NT2/D1 (cell line): Measurements from ENCODE around the gene CDH13.

ENCODE experiments used
- DNase-seq: peaks from one replicate; pipeline ENCODE4 v3.0.0-alpha.2; 2011; ENCODE audit warnings: low read depth, low spot score
- H3K27me3 ChIP-seq: 2 replicates; pipeline ENCODE4 v1.6.0; 2011; ENCODE audit warnings: mild to moderate bottlenecking; ENCODE audit not compliant: insufficient read length, insufficient read depth
- H3K36me3 ChIP-seq: 2 replicates; pipeline ENCODE4 v1.6.1; 2011; ENCODE audit warnings: mild to moderate bottlenecking, low read length, mixed read lengths; ENCODE audit not compliant: insufficient read depth, insufficient read length
- H3K4me1 ChIP-seq: 2 replicates; pipeline ENCODE4 v1.5.1; 2011; ENCODE audit not compliant: insufficient read depth, insufficient read length
- H3K4me3 ChIP-seq: 2 replicates; pipeline ENCODE4 v1.5.1; 2011; ENCODE audit warnings: low read depth; ENCODE audit not compliant: insufficient read length
- H3K9ac ChIP-seq: 2 replicates; pipeline ENCODE4 v1.6.0; 2011; ENCODE audit warnings: low read depth; ENCODE audit not compliant: insufficient read length
- H3K9me3 ChIP-seq: 2 replicates; pipeline ENCODE4 v1.5.1; 2011; ENCODE audit warnings: mild to moderate bottlenecking, low read length; ENCODE audit not compliant: insufficient read depth
- SUZ12 ChIP-seq: IDR thresholded peaks from 2 replicates; pipeline ENCODE4 v1.6.1; 2011; ENCODE audit not compliant: insufficient read length, insufficient read depth; ENCODE audit errors: extremely low read depth
- YY1 ChIP-seq: IDR thresholded peaks from 2 replicates; pipeline ENCODE4 v1.6.1; 2011; ENCODE audit not compliant: insufficient read length, insufficient read depth
- ZNF274 ChIP-seq: IDR thresholded peaks from 2 replicates; pipeline ENCODE4 v1.6.1; 2011; ENCODE audit warnings: mild to moderate bottlenecking, low read depth, low read length

The CDH13 gene

DNA sequence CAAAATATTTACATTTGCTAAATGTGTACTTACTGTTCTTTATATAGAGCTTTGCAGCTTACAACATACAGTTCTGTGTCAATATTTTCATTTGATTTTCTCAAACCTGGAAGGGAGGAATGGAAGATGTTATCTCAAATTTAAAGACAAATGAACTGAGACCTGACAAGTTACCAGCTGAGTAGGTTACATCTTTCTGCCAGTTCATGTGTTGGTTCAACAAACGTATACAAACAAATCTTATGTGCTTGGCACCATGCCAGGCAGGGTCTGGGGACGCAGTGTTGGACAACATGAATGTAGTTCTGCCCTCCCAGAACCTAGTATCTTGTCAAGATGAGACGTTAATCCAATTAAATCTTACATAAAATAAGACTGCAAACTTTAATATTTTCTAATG lies 673.6 kb downstream of the CDH13 start:
- H3K9ac ChIP-seq, result no peak overlapping the region
- DNase-seq, result no peak

DNA sequence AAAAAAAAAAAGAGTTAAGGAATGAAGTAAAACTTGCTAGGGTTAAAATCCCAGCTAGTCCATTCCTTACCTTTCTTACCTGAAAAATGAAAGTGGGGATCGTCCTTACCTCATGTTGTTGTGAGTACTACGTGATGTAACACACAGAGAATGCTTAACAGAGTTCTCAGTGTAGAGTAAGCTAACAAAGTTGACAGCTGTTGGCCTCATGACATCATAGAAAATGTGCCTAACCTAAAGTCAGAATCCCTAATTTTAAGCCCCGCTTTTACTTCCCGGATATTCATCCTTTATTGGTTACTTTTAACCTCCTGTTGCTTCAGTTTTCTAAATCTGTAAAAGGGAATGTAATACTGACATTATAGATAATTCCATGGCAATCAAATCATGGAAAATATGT lies 675.2 kb downstream of the CDH13 start:
- Histone ChIP-seq H3K4me3 (no peak overlapping the region), H3K9ac (no peak overlapping the region), H3K4me1 (no peaks in the 10 kb centered on the region), H3K36me3 (no peaks in the 10 kb centered on the region), H3K9me3 (no peaks in the 10 kb centered on the region), H3K27me3 (no peaks in the 10 kb centered on the region)
- no peak for TF ChIP-seq SUZ12
- no peak for TF ChIP-seq ZNF274
- no peak for TF ChIP-seq YY1
- no peak for DNase-seq

More for the DNA sequence above, 673.6 kb downstream of the CDH13 start:
- H3K4me1 ChIP-seq, result no peaks in the 10 kb centered on the region
- no peak for TF ChIP-seq ZNF274
- TF ChIP-seq SUZ12, result no peak
- no peak for TF ChIP-seq YY1
- H3K9me3 ChIP-seq, result no peaks in the 10 kb centered on the region
- H3K27me3 ChIP-seq, result no peaks in the 10 kb centered on the region
- no peak overlapping the region for H3K4me3 ChIP-seq
- no peaks in the 10 kb centered on the region for H3K36me3 ChIP-seq

- Histone ChIP-seq H3K9me3 (no peaks in the 10 kb centered on the region), H3K4me3 (no peak overlapping the region), H3K4me1 (no peaks in the 10 kb centered on the region), H3K9ac (no peak overlapping the region), H3K27me3 (no peaks in the 10 kb centered on the region), H3K36me3 (no peaks in the 10 kb centered on the region)
- TF ChIP-seq ZNF274, result no peak
- TF ChIP-seq YY1, result no peak
- no peak for TF ChIP-seq SUZ12
- no peak for DNase-seq
Observed at GRCh38 chr16:83302853-83303252, 676.1 kb downstream of the CDH13 start.

- DNase-seq, result no peak
- no peaks in the 10 kb centered on the region for H3K4me1 ChIP-seq
Observed at GRCh38 chr16:83305092-83305491, 678.3 kb downstream of the CDH13 start.

DNA sequence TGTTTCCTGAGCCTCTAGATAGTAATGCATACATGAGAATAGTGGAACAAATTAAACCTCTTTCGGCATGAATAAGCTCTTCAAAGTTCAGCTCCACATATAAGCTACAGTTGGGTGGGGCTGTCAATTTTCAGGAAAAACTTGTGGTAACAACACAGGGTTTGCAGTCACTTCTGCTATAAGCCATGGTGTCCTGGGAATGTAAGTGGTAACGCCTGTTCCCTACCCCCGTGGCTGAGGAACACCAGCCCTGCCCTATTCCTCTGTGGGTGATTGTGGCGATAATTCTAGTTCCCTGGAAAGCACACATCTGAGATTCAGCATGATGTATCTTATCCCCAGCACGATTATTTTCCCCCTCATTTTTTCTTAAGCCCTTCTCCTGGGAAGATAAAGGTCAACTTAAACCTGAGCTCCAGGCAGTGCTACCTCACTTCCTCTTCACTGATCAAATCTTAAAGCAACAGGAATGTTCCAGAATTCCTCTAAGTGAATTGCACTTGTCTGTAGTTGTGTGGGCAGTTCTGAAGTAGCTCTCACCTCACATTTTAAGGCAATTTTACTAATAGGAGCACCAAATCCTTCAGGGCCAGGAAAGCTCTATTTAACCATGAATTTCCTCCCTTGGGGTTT lies 680.3 kb downstream of the CDH13 start:
- no peak overlapping the region for H3K9ac ChIP-seq
- no peaks in the 10 kb centered on the region for H3K27me3 ChIP-seq
- DNase-seq, result no peak
- no peak overlapping the region for H3K4me3 ChIP-seq
- no peaks in the 10 kb centered on the region for H3K36me3 ChIP-seq
- no peaks in the 10 kb centered on the region for H3K9me3 ChIP-seq
- no peaks in the 10 kb centered on the region for H3K4me1 ChIP-seq
- TF ChIP-seq ZNF274 (no peak), SUZ12 (no peak), YY1 (no peak)

More at GRCh38 chr16:83305092-83305491, 678.3 kb downstream of the CDH13 start:
- no peaks in the 10 kb centered on the region for H3K27me3 ChIP-seq
- H3K4me3 ChIP-seq, result no peak overlapping the region
- H3K9me3 ChIP-seq, result no peaks in the 10 kb centered on the region
- H3K36me3 ChIP-seq, result no peaks in the 10 kb centered on the region
- no peak overlapping the region for H3K9ac ChIP-seq
- TF ChIP-seq ZNF274 (no peak), YY1 (no peak), SUZ12 (no peak)

GRCh38 chr16:83307594-83307992 lies 680.8 kb downstream of the CDH13 start:
- Histone ChIP-seq H3K4me1 (no peaks in the 10 kb centered on the region), H3K27me3 (no peaks in the 10 kb centered on the region), H3K4me3 (no peak overlapping the region), H3K36me3 (no peaks in the 10 kb centered on the region), H3K9ac (no peak overlapping the region), H3K9me3 (no peaks in the 10 kb centered on the region)
- TF ChIP-seq ZNF274 (no peak), YY1 (no peak), SUZ12 (no peak)
- no peak for DNase-seq

GRCh38 chr16:83308414-83308813 lies 681.6 kb downstream of the CDH13 start:
- no peak for TF ChIP-seq YY1
- TF ChIP-seq ZNF274, result no peak
- TF ChIP-seq SUZ12, result no peak
- Histone ChIP-seq H3K9ac (no peak overlapping the region), H3K9me3 (no peaks in the 10 kb centered on the region), H3K36me3 (no peaks in the 10 kb centered on the region), H3K4me3 (no peak overlapping the region), H3K4me1 (no peaks in the 10 kb centered on the region), H3K27me3 (no peaks in the 10 kb centered on the region)
- DNase-seq, result no peak

- Histone ChIP-seq H3K4me3 (no peak overlapping the region), H3K27me3 (no peaks in the 10 kb centered on the region), H3K4me1 (no peaks in the 10 kb centered on the region), H3K9ac (no peak overlapping the region), H3K9me3 (no peaks in the 10 kb centered on the region), H3K36me3 (no peaks in the 10 kb centered on the region)
- no peak for DNase-seq
- TF ChIP-seq SUZ12, result no peak
- no peak for TF ChIP-seq ZNF274
- no peak for TF ChIP-seq YY1
Observed at GRCh38 chr16:83310816-83311215, 684.0 kb downstream of the CDH13 start.
